HPDE6-E6E7 (cell line): ENCODE data around the gene CD4.

Experiments
- DNase-seq: peaks from one replicate; pipeline ENCODE4 v3.0.0; 2011; ENCODE audit warnings: missing footprints; ENCODE audit errors: extremely low spot score

The CD4 gene

GRCh38 chr12:6778217-6778573 is 11.1 kb upstream of the CD4 start:
- no peak for DNase-seq

DNA sequence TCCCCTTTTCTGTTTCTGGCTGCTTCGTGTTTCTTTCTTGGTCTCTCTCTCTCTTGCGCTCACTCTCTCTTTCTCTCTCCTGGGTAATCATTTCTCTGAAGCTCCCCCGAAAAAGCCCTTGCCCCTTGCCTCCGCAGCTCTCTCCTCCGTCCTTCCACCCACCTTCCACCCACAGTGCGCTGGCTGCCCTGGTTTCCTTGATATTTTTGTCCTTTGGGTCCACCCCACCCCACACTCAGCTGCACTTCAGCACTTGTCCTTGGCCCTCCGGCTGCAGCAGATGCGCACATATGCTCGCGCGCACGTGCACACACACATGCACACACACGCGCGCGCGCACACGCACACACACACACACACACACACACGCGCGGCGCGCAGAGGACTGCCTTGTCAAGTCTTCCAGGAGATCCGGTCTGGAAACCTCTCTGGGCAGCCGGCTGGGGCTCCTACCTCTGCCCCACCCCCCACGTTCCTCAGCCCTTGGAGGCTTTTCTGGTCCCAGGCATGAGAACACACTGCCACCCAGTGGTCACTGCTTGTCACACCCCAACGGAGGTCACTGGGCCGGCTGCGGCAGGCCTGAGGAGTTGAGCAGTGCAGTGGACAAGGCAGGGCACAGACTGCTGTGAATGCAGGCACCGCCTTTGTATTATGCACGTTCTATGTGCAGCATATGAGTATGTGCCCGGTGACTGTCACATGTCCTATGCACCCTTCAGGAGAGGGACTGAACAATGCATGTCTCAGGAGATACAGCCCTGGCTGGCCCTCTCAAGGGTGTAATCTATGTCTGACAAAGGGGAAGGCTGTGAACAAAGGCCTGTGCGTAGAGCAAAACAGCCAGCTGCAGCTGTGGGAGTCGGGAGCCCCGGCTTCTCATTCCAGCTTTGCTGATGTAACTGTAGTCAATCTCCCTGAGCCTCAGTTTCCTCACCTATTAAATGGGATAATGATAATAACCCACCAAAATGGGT is 10.5 kb upstream of the CD4 start:
- DNase-seq, result peak; percentile 87

GRCh38 chr12:6779708-6780432 is 9.5 kb upstream of the CD4 start:
- no peak for DNase-seq

- no peak for DNase-seq
Observed at GRCh38 chr12:6780573-6780972, 8.8 kb upstream of the CD4 start.

GRCh38 chr12:6782119-6782518 is 7.2 kb upstream of the CD4 start:
- DNase-seq, result no peak

DNA sequence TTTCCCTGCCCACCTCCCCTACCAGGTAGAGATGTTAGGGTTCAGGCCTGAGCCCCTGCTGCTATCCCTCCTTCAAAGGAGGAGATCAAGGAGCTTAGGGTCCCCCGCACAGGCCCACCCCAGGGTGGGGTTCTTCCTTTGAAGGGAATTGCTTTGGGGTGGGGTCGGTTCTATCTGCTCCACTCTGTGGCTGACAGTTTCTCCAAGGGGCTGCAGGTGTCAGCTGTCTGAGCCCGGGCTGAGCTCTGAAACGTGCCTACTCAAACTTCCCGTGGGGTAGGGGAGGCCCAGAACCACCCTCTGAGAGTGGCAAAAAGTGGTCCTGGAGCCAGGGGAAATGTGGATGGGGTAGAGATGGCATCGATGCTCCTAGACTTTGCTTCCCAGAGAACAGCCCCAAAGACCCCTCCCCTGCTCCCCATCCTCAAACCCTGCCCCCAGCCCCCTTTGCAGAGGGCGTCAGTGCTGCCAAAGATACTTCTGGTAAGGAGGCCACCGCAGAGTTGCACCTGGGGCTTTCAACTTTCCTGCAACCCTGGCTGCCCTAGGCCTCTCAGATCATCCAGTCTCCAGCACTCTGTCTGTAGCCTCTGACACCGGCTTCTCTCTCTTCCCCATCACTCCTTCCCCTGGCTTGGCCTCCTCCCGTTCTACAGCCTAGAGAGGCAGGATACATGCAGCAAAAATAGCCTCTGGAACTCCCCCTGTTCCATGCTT is 6.3 kb upstream of the CD4 start:
- DNase-seq, result no peak

DNA sequence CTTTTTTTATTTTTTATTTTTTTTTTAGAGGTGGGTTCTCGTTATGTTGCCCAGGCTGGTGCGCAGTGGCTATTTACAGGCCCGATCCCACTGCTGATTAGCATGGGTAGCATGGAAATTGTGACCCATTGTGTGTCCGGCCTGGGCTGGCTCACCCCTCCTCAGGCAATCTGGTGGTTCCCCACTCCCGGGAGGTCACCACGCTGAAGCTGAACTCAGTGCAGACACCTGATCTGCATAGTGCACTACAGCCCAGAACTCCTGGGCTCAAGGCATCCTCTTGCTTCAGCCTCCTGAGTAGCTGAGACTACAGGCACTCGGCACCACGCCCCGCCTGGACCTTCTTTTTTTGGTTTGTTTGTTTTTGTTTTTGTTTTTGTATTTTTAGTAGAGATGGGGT is 5.5 kb upstream of the CD4 start:
- no peak for DNase-seq

- no peak for DNase-seq
Observed at GRCh38 chr12:6784296-6784695, 5.0 kb upstream of the CD4 start.

- no peak for DNase-seq
Observed at GRCh38 chr12:6784761-6785160, 4.6 kb upstream of the CD4 start.

- no peak for DNase-seq
Observed at GRCh38 chr12:6786416-6787094, 2.8 kb upstream of the CD4 start.

- no peak for DNase-seq
Observed at GRCh38 chr12:6787309-6787708, 2.0 kb upstream of the CD4 start.

GRCh38 chr12:6790496-6791150 is 1.3 kb downstream of the CD4 start:
- DNase-seq, result no peak

- DNase-seq, result no peak
Observed at GRCh38 chr12:6791931-6792520, 2.7 kb downstream of the CD4 start.

- no peak for DNase-seq
Observed at GRCh38 chr12:6792522-6793201, 3.3 kb downstream of the CD4 start.

DNA sequence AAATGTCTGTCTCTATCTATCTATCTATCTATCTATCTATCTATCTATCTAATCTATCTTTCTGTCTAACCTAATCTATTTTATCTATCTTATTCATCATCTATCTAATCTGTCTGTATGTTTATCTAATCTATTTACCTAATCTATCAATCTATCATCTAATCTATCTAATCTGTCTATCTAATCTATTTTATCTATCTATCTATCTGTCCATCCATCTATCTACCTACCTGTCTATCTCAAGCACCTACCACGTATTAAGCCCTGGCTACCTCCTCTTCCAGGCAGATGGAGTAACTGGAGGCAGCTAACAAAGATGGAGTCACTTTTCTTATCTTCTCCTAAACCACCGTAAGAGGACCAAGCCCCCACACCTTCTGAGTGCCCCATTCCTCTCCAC is 5.8 kb downstream of the CD4 start:
- no peak for DNase-seq

DNA sequence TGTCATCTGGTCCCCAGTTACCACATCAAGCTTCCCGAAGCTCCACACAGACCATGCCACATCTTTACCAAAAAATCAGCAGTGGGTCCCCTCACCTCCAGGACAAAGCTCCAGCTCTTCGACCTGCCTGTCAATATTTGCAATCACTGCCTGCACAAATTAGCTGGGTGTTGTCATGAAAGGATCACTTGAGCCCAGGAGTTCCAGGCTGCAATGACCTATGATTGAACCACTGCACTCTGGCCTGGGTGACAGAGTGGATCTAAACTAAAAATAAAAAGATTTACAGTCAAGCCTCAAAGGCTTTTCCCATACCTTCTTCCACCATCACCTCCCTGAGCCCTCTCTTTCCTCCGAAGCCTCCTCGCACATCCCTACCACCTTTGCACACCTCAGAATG is 7.2 kb downstream of the CD4 start:
- no peak for DNase-seq

DNA sequence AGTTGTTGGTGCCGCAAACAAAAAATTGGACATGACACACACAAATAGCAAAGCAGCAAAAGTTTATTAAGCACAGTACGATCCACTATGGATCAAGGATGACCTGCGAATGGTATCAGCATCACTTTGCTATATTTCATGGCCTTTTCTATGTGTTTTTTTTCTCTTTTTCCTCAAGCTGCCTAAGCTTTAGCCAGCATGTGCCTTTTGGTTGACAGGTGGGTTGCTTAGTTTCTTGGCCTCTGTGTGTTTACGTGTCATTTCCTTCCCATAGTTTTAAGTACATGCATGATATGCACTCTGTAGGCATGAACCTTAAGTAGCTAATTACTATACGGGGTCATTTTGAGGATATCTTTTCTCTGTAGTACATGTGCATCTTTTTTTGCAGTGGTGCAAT is 9.8 kb downstream of the CD4 start:
- DNase-seq, result no peak

GRCh38 chr12:6807170-6807569 is 17.8 kb downstream of the CD4 start:
- no peak for DNase-seq

GRCh38 chr12:6809056-6809455 is 19.7 kb downstream of the CD4 start:
- DNase-seq, result no peak

GRCh38 chr12:6810758-6811157 is 21.4 kb downstream of the CD4 start:
- no peak for DNase-seq
